Activated CD4-positive, alpha-beta T cell treated with anti-CD3 and anti-CD28 coated beads for 36 hours (primary cell): ENCODE data around the gene DGKD. TPM values are rescaled to one million over a fixed set of nuclear protein-coding genes. Genes with fewer than 3 reads are reported as not detected.

Experiments
- ATAC-seq: fragments of 200-7000 bp; cut with Tn5 transposase; one replicate; pipeline ENCODE4 v1.10.0; 2021; ENCODE audit warnings: mild to moderate bottlenecking, moderate library complexity
- CTCF ChIA-PET: fragments of 350-600 bp; sonication (Branson Sonifier 250); formaldehyde crosslinking; loops from one replicate; lab custom pipeline; 2021; ENCODE audit warnings: antibody characterized with exemption; lab: Charles Lee
- POLR2A ChIA-PET: fragments of 350-600 bp; sonication (Branson Sonifier 250); formaldehyde crosslinking; loops from one replicate; lab custom pipeline; 2021; ENCODE audit warnings: antibody characterized with exemption, inconsistent platforms; lab: Charles Lee
- DNase-seq: peaks from one replicate; pipeline ENCODE4 v3.0.0-alpha.2; 2020
- H3K27ac Mint-ChIP-seq: one replicate; pipeline ENCODE4 v1.8.0; 2021; ENCODE audit warnings: mixed read lengths
- H3K27me3 Mint-ChIP-seq: one replicate; pipeline ENCODE4 v1.8.0; 2021; ENCODE audit warnings: mixed read lengths
- H3K36me3 Mint-ChIP-seq: one replicate; pipeline ENCODE4 v1.8.0; 2021; ENCODE audit warnings: low read depth, mixed read lengths
- H3K4me1 Mint-ChIP-seq: one replicate; pipeline ENCODE4 v1.8.0; 2021; ENCODE audit warnings: mixed read lengths
- H3K4me3 Mint-ChIP-seq: one replicate; pipeline ENCODE4 v1.8.0; 2021; ENCODE audit warnings: mild to moderate bottlenecking, moderate library complexity, mixed read lengths
- H3K9me3 Mint-ChIP-seq: one replicate; pipeline ENCODE4 v1.8.0; 2021; ENCODE audit warnings: low read depth, mixed read lengths
- intact Hi-C, 2 experiments: fragments of 100-400 bp; cut with DNase I in 1 of 2; cut with micrococcal nuclease in 1 of 2; formaldehyde crosslinking; loops; one replicate each; pipeline versions ENCODE4 v1.14.2 to v1.15.1; 2022 to 2024; cut with DNase I, micrococcal nuclease
- total RNA-seq, 2 experiments: library from RNA; stranded (reverse); gene quantifications; one replicate each; pipeline ENCODE4 v1.2.3, GENCODE V29; 2021

The DGKD gene
- total RNA-seq, 2 experiments from 2014 or later = 57.0 to 62.6 TPM

GRCh38 chr2:233481368-233482142 is 127.3 kb downstream of the DGKD start:
- no peak for DNase-seq
- Mint-ChIP-seq H3K4me3 (no peak overlapping the region), H3K4me1 (no peaks in the 10 kb centered on the region), H3K27ac (no peak overlapping the region), H3K36me3 (peaks cover 3% of the 10 kb centered on the region), H3K27me3 (no peaks in the 10 kb centered on the region), H3K9me3 (no peaks in the 10 kb centered on the region)
- intact Hi-C loops = no loop called here
- ATAC-seq = no peak
- POLR2A ChIA-PET = no interaction called here
- CTCF ChIA-PET = no interaction called here

- ATAC-seq (no peak), DNase-seq (no peak)
- Mint-ChIP-seq H3K27me3 (no peaks in the 10 kb centered on the region), H3K4me3 (no peak overlapping the region), H3K9me3 (no peaks in the 10 kb centered on the region), H3K36me3 (peaks cover 3% of the 10 kb centered on the region), H3K4me1 (no peaks in the 10 kb centered on the region), H3K27ac (no peak overlapping the region)
- CTCF ChIA-PET = interaction anchor here (0.6 to 1.1 kb wide), 2 partner anchors 9 to 103 kb away, joined by 3 to 4 read pairs; no protein-coding TSS in a partner anchor
- POLR2A ChIA-PET = interaction anchor here (0.7 kb wide), 1 partner anchor 884 kb away, joined by 7 read pairs; no protein-coding TSS in a partner anchor
- intact Hi-C loops = no loop called here
Observed at GRCh38 chr2:233482616-233483015, 128.3 kb downstream of the DGKD start.

- no peak overlapping the region for H3K4me3 Mint-ChIP-seq
- intact Hi-C loops = no loop called here
- ATAC-seq (no peak), DNase-seq (no peak)
- H3K36me3 Mint-ChIP-seq = peaks cover 3% of the 10 kb centered on the region
- no peaks in the 10 kb centered on the region for H3K27me3 Mint-ChIP-seq
- POLR2A ChIA-PET = no interaction called here
- no peaks in the 10 kb centered on the region for H3K9me3 Mint-ChIP-seq
- H3K4me1 Mint-ChIP-seq = no peaks in the 10 kb centered on the region
- H3K27ac Mint-ChIP-seq = no peak overlapping the region
- CTCF ChIA-PET = interaction anchor here (1.0 kb wide), 1 partner anchor 117 kb away, joined by 3 read pairs; no protein-coding TSS in a partner anchor
Observed at GRCh38 chr2:233485726-233486125, 131.4 kb downstream of the DGKD start.

GRCh38 chr2:233486357-233486756 is 132.1 kb downstream of the DGKD start:
- intact Hi-C loops = no loop called here
- no peaks in the 10 kb centered on the region for H3K27me3 Mint-ChIP-seq
- H3K36me3 Mint-ChIP-seq = peaks cover 3% of the 10 kb centered on the region
- H3K9me3 Mint-ChIP-seq = no peaks in the 10 kb centered on the region
- DNase-seq (no peak), ATAC-seq (no peak)
- no peaks in the 10 kb centered on the region for H3K4me1 Mint-ChIP-seq
- no peak overlapping the region for H3K4me3 Mint-ChIP-seq
- no peak overlapping the region for H3K27ac Mint-ChIP-seq
- ChIA-PET POLR2A (no interaction called here), CTCF (no interaction called here)

GRCh38 chr2:233486778-233487552 is 132.7 kb downstream of the DGKD start:
- Mint-ChIP-seq H3K9me3 (no peaks in the 10 kb centered on the region), H3K4me1 (no peaks in the 10 kb centered on the region), H3K27me3 (no peaks in the 10 kb centered on the region), H3K4me3 (no peak overlapping the region), H3K36me3 (peaks cover 3% of the 10 kb centered on the region), H3K27ac (no peak overlapping the region)
- POLR2A ChIA-PET = no interaction called here
- CTCF ChIA-PET = no interaction called here
- intact Hi-C loops = no loop called here
- DNase-seq = no peak
- ATAC-seq = no peak

- POLR2A ChIA-PET = no interaction called here
- Mint-ChIP-seq H3K27ac (no peak overlapping the region), H3K4me1 (no peaks in the 10 kb centered on the region), H3K4me3 (no peak overlapping the region), H3K27me3 (no peaks in the 10 kb centered on the region), H3K9me3 (no peaks in the 10 kb centered on the region), H3K36me3 (peaks cover 3% of the 10 kb centered on the region)
- intact Hi-C loops = no loop called here
- ATAC-seq = no peak
- no peak for DNase-seq
- CTCF ChIA-PET = interaction anchor here (0.6 kb wide), 1 partner anchor 640 kb away, joined by 3 read pairs; no protein-coding TSS in a partner anchor
Observed at GRCh38 chr2:233487748-233488345, 133.6 kb downstream of the DGKD start.

- intact Hi-C loops = no loop called here
- no peaks in the 10 kb centered on the region for H3K27me3 Mint-ChIP-seq
- POLR2A ChIA-PET = no interaction called here
- no peak for DNase-seq
- no peak overlapping the region for H3K4me3 Mint-ChIP-seq
- CTCF ChIA-PET = no interaction called here
- no peaks in the 10 kb centered on the region for H3K4me1 Mint-ChIP-seq
- no peaks in the 10 kb centered on the region for H3K9me3 Mint-ChIP-seq
- H3K36me3 Mint-ChIP-seq = peaks cover 6% of the 10 kb centered on the region
- ATAC-seq = no peak
- no peak overlapping the region for H3K27ac Mint-ChIP-seq
Observed at GRCh38 chr2:233489143-233489542, 134.8 kb downstream of the DGKD start.

GRCh38 chr2:233489666-233490065 is 135.4 kb downstream of the DGKD start:
- H3K9me3 Mint-ChIP-seq = no peaks in the 10 kb centered on the region
- H3K4me1 Mint-ChIP-seq = no peaks in the 10 kb centered on the region

GRCh38 chr2:233490831-233491230 is 136.5 kb downstream of the DGKD start:
- DNase-seq (no peak), ATAC-seq (no peak)
- Mint-ChIP-seq H3K27ac (no peak overlapping the region), H3K4me1 (no peaks in the 10 kb centered on the region), H3K27me3 (no peaks in the 10 kb centered on the region), H3K9me3 (no peaks in the 10 kb centered on the region), H3K4me3 (no peak overlapping the region), H3K36me3 (peaks cover 6% of the 10 kb centered on the region)
- intact Hi-C loops = no loop called here
- ChIA-PET POLR2A (no interaction called here), CTCF (no interaction called here)

More at GRCh38 chr2:233489666-233490065, 135.4 kb downstream of the DGKD start:
- DNase-seq (no peak), ATAC-seq (no peak)
- intact Hi-C loops = no loop called here
- CTCF ChIA-PET = no interaction called here
- Mint-ChIP-seq H3K27me3 (no peaks in the 10 kb centered on the region), H3K4me3 (no peak overlapping the region), H3K27ac (no peak overlapping the region), H3K36me3 (peaks cover 6% of the 10 kb centered on the region)
- POLR2A ChIA-PET = no interaction called here

- ChIA-PET CTCF (no interaction called here), POLR2A (no interaction called here)
- ATAC-seq (no peak), DNase-seq (no peak)
- Mint-ChIP-seq H3K4me3 (no peak overlapping the region), H3K36me3 (peaks cover 6% of the 10 kb centered on the region), H3K4me1 (no peaks in the 10 kb centered on the region), H3K9me3 (no peaks in the 10 kb centered on the region), H3K27ac (no peak overlapping the region), H3K27me3 (no peaks in the 10 kb centered on the region)
- intact Hi-C loops = no loop called here
Observed at GRCh38 chr2:233491326-233491725, 137.0 kb downstream of the DGKD start.

- H3K9me3 Mint-ChIP-seq = no peaks in the 10 kb centered on the region
- peaks cover 6% of the 10 kb centered on the region for H3K36me3 Mint-ChIP-seq
- intact Hi-C loops = no loop called here
- ChIA-PET POLR2A (no interaction called here), CTCF (no interaction called here)
- DNase-seq (no peak), ATAC-seq (no peak)
- H3K4me1 Mint-ChIP-seq = no peaks in the 10 kb centered on the region
- no peak overlapping the region for H3K4me3 Mint-ChIP-seq
- no peak overlapping the region for H3K27ac Mint-ChIP-seq
- no peaks in the 10 kb centered on the region for H3K27me3 Mint-ChIP-seq
Observed at GRCh38 chr2:233492078-233492477, 137.8 kb downstream of the DGKD start.
